HG03064 (cell line): ENCODE measurements around the gene SIN3B.

Source experiments
- ATAC-seq: cut with Tn5 transposase; IDR thresholded peaks from one replicate; pipeline ENCODE4 v1.9.1; 2021; ENCODE audit warnings: low read depth; ENCODE audit not compliant: unreplicated experiment

Gene SIN3B

GRCh38 chr19:16901491-16902175 lies 72.4 kb downstream of the SIN3B start:
- no peak for ATAC-seq

- no peak for ATAC-seq
Observed at GRCh38 chr19:16902545-16902944, 73.3 kb downstream of the SIN3B start.

- ATAC-seq: no peak
Observed at GRCh38 chr19:16903347-16903746, 74.1 kb downstream of the SIN3B start.

GRCh38 chr19:16904599-16904998 lies 75.4 kb downstream of the SIN3B start:
- ATAC-seq: no peak

GRCh38 chr19:16908759-16909158 lies 79.6 kb downstream of the SIN3B start:
- ATAC-seq: no peak

- no peak for ATAC-seq
Observed at GRCh38 chr19:16911046-16911445, 81.8 kb downstream of the SIN3B start.

- ATAC-seq: no peak
Observed at GRCh38 chr19:16912780-16913179, 83.6 kb downstream of the SIN3B start.

- ATAC-seq: no peak
Observed at GRCh38 chr19:16914421-16914820, 85.2 kb downstream of the SIN3B start.

- ATAC-seq: no peak
Observed at GRCh38 chr19:16915135-16915534, 85.9 kb downstream of the SIN3B start.

GRCh38 chr19:16915734-16916133 lies 86.5 kb downstream of the SIN3B start:
- ATAC-seq: no peak

GRCh38 chr19:16917401-16917800 lies 88.2 kb downstream of the SIN3B start:
- ATAC-seq: no peak

GRCh38 chr19:16919496-16919895 lies 90.3 kb downstream of the SIN3B start:
- ATAC-seq: no peak

- no peak for ATAC-seq
Observed at GRCh38 chr19:16920816-16921529, 91.8 kb downstream of the SIN3B start.

GRCh38 chr19:16921766-16922591 lies 92.8 kb downstream of the SIN3B start:
- ATAC-seq: no peak

- ATAC-seq: no peak
Observed at GRCh38 chr19:16922592-16922934, 93.4 kb downstream of the SIN3B start.

GRCh38 chr19:16922949-16923348 lies 93.8 kb downstream of the SIN3B start:
- no peak for ATAC-seq

- no peak for ATAC-seq
Observed at GRCh38 chr19:16927883-16928282, 98.7 kb downstream of the SIN3B start.

GRCh38 chr19:16928351-16928750 lies 99.2 kb downstream of the SIN3B start:
- ATAC-seq: no peak

- no peak for ATAC-seq
Observed at GRCh38 chr19:16928916-16929315, 99.7 kb downstream of the SIN3B start.
